ENCODE results near the gene CPA1. TPM values are rescaled to one million over a fixed set of nuclear protein-coding genes. Genes with fewer than 3 reads are reported as not detected.

Gene CPA1
- total RNA-seq, 1 experiment from 2014 or later = not detected

DNA sequence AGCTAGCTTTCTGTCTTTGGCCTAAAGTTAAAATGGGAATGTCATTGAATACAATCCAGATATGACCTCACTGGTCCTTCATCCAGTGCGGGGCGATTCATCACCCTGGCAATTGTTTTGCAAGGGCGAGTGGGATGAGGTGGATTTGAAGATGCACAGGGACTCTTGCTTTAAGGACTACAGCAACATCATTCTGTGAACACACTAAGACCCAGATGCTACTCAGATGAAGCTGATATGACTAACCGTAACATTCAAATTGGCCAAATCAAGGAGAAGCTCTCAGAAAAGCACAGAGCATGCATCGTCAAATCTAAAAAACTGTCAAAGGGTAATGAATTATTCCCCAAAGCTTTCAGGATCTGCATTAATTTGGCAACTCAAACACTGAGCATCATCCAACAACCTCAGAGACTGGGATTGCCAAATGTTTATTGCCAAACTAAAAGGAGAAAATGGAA lies 12.8 kb downstream of the CPA1 start:
- ChIA-PET CTCF (interaction anchor here (0.5 kb wide), 1 partner anchor 330 kb away, joined by 14 read pairs; no protein-coding TSS in a partner anchor), POLR2A (ENCODE audit: unreplicated experiment) (no interaction called here)
- Histone ChIP-seq H4K20me1 (ENCODE audit: insufficient read depth) (no peaks in the 10 kb centered on the region), H3K27ac (no peak overlapping the region), H3K36me3 (ENCODE audit: low read depth) (no peaks in the 10 kb centered on the region), H3K79me2 (ENCODE audit: low read depth) (no peaks in the 10 kb centered on the region), H3K4me3 (no peak overlapping the region), H3K9me3 (ENCODE audit: insufficient read depth, low read depth) (no peaks in the 10 kb centered on the region), H3K4me1 (replicated peaks; ENCODE audit: insufficient read depth) (no peaks in the 10 kb centered on the region), H3K9me2 (ENCODE audit: insufficient read depth) (no peaks in the 10 kb centered on the region), H3K27me3 (ENCODE audit: insufficient read depth, low read depth) (no peaks in the 10 kb centered on the region), H2AFZ (no peak overlapping the region), H3F3A (ENCODE audit: insufficient read depth, low read depth) (no peaks in the 10 kb centered on the region), H3K4me2 (no peak overlapping the region)
- BruUV-seq (replicated peaks) = no TSS peak
- intact Hi-C loops (cut with micrococcal nuclease; ENCODE audit: unreplicated experiment) = no loop called here
- DNase-seq = no peak
- no peak for TF ChIP-seq EZH2 (IDR thresholded peaks at IDR 0.05; ENCODE audit: low read depth)
- TF ChIP-seq, protein P1, sequence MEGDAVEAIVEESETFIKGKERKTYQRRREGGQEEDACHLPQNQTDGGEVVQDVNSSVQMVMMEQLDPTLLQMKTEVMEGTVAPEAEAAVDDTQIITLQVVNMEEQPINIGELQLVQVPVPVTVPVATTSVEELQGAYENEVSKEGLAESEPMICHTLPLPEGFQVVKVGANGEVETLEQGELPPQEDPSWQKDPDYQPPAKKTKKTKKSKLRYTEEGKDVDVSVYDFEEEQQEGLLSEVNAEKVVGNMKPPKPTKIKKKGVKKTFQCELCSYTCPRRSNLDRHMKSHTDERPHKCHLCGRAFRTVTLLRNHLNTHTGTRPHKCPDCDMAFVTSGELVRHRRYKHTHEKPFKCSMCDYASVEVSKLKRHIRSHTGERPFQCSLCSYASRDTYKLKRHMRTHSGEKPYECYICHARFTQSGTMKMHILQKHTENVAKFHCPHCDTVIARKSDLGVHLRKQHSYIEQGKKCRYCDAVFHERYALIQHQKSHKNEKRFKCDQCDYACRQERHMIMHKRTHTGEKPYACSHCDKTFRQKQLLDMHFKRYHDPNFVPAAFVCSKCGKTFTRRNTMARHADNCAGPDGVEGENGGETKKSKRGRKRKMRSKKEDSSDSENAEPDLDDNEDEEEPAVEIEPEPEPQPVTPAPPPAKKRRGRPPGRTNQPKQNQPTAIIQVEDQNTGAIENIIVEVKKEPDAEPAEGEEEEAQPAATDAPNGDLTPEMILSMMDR (conservative IDR thresholded peaks at IDR 0.05) = no peak

- CTCF ChIA-PET = no interaction called here
- intact Hi-C loops (cut with micrococcal nuclease; ENCODE audit: unreplicated experiment) = no loop called here
- BruUV-seq (replicated peaks) = no TSS peak
Observed at GRCh38 chr7:130393841-130394411, 13.6 kb downstream of the CPA1 start.

DNA sequence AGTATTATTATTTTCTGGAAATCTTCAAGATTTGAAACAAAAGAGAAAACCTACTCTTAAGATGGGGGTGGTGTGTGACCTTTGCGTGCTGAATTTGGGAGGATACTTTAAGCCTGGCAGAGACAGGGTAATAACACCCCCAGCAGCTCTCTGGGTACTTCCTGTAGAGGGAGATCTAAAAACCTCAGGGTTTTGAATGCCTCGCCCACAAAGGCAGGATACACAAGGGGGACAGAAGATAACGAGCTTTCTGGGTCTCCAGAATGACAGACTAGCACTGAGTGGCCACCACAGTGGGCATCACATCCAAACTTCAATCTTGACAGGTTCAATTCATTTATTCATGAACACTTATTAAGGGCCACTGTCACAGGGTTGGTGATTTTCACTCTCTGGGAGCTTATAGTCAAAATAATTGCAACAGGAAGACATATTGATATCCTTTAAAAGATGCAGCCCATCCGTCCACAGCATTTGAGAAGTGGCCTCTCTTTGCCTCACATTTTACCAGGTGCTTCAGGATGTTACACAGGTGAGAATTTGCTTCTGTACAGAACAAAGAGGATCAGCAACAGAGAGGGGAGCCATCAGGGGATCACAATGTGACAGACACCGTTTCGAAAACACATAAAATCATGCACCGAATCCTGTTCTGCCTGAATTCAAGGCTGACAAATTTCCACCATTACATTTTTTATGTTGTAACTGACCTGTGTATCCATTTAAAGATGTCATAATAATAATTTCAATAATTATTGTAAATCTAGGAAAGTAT lies 14.3 kb downstream of the CPA1 start:
- POLR2A ChIA-PET (ENCODE audit: unreplicated experiment) = no interaction called here
- no peaks in the 10 kb centered on the region for H3F3A ChIP-seq (ENCODE audit: insufficient read depth, low read depth)
- TF ChIP-seq EZH2 (IDR thresholded peaks at IDR 0.05; ENCODE audit: low read depth) = no peak
- TF ChIP-seq, protein P1 (conservative IDR thresholded peaks at IDR 0.05) = no peak
- H3K79me2 ChIP-seq (ENCODE audit: low read depth) = no peaks in the 10 kb centered on the region
- H2AFZ ChIP-seq = no peak overlapping the region
- H3K27ac ChIP-seq = no peak overlapping the region
- intact Hi-C loops (cut with micrococcal nuclease; ENCODE audit: unreplicated experiment) = no loop called here
- H3K4me2 ChIP-seq = no peak overlapping the region
- BruUV-seq (replicated peaks) = no TSS peak
- CTCF ChIA-PET = no interaction called here
- no peaks in the 10 kb centered on the region for H3K4me1 ChIP-seq (replicated peaks; ENCODE audit: insufficient read depth)
- no peaks in the 10 kb centered on the region for H3K9me2 ChIP-seq (ENCODE audit: insufficient read depth)
- no peak overlapping the region for H3K4me3 ChIP-seq
- H4K20me1 ChIP-seq (ENCODE audit: insufficient read depth) = no peaks in the 10 kb centered on the region
- H3K36me3 ChIP-seq (ENCODE audit: low read depth) = no peaks in the 10 kb centered on the region
- H3K9me3 ChIP-seq (ENCODE audit: insufficient read depth, low read depth) = no peaks in the 10 kb centered on the region
- DNase-seq = no peak
- no peaks in the 10 kb centered on the region for H3K27me3 ChIP-seq (ENCODE audit: insufficient read depth, low read depth)

More at GRCh38 chr7:130393841-130394411, 13.6 kb downstream of the CPA1 start:
- Histone ChIP-seq H3K4me3 (no peak overlapping the region), H4K20me1 (ENCODE audit: insufficient read depth) (no peaks in the 10 kb centered on the region), H3F3A (ENCODE audit: insufficient read depth, low read depth) (no peaks in the 10 kb centered on the region), H3K9me2 (ENCODE audit: insufficient read depth) (no peaks in the 10 kb centered on the region), H3K27ac (no peak overlapping the region), H3K9me3 (ENCODE audit: insufficient read depth, low read depth) (no peaks in the 10 kb centered on the region), H3K4me1 (replicated peaks; ENCODE audit: insufficient read depth) (no peaks in the 10 kb centered on the region), H3K36me3 (ENCODE audit: low read depth) (no peaks in the 10 kb centered on the region), H3K4me2 (no peak overlapping the region), H3K27me3 (ENCODE audit: insufficient read depth, low read depth) (no peaks in the 10 kb centered on the region), H2AFZ (no peak overlapping the region), H3K79me2 (ENCODE audit: low read depth) (no peaks in the 10 kb centered on the region)
- DNase-seq = no peak
- POLR2A ChIA-PET (ENCODE audit: unreplicated experiment) = no interaction called here
- TF ChIP-seq EZH2 (IDR thresholded peaks at IDR 0.05; ENCODE audit: low read depth) = no peak

Data from PC-9 (cell line).